Measurements from ENCODE around the gene LSM7.
"Not testable (repeated sequence)": the region's sequence is repeated elsewhere in the genome, so short reads cannot be mapped to it uniquely, and the experiment has no call there.

LSM7 gene

DNA sequence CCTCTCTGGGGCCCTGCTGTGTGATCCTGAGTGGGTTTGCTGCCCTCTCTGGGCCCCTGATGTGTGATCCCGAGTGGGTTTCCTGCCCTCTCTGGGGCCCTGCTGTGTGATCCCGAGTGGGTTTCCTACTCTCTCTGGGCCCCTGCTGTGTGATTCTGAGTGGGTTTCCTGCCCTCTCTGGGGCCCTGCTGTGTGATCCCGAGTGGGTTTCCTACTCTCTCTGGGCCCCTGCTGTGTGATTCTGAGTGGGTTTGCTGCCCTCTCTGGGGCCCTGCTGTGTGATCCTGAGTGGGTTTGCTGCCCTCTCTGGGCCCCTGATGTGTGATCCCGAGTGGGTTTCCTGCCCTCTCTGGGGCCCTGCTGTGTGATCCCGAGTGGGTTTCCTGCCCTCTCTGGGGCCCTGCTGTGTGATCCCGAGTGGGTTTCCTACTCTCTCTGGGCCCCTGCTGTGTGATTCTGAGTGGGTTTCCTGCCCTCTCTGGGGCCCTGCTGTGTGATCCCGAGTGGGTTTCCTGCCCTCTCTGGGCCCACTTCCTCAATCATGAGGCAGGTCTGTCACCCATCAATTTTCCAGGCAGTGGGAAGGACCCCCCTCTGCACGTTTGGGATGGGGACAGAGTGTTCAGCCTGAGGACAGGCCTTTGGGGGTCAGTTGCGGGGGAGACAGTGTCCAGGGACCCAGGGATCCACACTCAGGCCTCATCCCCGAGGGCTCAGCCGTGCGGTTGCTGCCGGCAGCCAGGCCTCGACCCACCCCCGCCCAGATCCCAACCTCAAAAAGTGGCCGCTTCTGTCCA, 46.9 kb downstream of the LSM7 start:
- DNase-seq (ENCODE audit: low spot score); FAIRE-seq: not testable (repeated sequence)

DNA sequence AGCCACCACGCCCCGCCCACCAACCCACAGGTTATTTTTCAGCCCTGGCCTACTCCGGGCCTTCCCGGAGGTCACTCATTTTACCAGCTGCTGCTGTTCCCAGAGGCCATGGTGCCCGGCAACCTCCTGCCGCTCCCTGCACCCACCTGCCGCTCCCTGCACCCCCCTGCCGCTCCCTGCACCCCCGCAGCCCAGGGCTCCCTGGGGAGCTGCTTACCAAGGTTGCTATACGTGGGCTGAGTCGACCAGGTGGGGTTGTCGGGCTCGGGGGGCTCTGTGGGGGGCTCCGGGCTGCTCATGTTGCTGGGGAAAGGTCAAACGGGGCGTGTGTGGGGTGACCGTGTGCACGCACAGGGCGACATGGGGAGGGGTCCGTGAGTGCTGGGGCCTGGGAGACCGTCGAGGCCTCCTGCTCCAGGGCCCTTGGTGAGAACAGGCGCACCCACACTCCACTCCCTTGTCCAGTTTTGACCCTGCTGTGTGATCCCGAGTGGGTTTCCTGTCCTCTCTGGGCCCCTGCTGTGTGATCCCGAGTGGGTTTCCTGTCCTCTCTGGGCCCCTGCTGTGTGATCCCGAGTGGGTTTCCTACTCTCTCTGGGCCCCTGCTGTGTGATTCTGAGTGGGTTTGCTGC, 47.6 kb downstream of the LSM7 start:
- FAIRE-seq, result no peak
- DNase-seq (ENCODE audit: low spot score), result no peak

DNA sequence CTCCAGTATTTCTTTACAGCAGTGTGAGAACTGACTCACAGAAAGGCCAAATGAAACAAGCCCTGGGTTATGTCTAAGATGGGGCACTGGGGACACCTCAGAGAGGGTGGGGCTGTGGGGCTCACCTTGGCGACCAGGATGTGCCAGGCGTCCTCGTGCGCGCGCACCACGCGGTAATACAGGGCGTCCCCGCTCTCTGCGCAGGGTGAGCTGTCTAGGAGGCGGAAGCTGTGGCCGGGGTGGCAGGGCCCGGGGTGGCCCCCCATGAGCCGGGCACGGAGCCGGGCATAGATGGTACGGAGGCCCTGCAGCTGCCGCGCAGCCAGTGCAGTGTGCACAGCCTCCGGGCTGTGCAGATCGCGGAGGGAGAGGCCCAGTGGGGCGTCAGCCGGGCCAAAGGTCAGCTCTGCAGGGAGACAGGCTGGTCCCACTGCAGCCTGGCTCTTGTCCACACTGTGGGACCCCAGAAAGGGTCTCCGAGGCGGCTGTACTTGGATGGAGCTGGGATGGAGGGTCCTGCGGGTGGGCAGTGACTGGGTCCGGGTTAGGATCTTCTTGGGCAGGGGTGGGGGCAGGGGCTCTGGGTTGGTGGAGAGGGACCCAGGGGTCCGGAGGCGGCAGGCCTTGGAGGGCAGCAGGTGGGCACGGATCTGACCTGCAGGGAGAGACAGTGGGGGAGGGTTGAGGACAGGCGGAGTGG, 49.8 kb downstream of the LSM7 start:
- DNase-seq (ENCODE audit: low spot score) (no peak), FAIRE-seq (no peak)

DNA sequence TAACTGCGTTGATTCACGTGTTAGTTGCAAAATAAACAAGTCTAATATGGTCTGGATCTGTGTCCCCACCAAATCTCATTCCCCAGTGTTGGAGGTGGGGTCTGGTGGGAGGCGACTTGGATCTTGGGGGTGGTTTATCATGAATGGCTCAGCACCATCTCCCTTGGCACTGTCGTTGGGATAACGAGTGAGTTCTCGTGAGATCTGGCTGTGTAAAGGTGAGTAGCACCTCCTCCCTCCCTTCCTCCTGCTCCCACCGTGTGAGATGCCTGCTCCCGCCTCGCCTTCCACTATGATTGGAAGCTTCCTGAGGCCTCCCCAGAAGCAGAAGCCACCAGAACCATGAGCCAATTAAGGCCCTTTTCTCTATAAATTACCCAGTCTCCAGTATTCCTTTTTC, 51.2 kb downstream of the LSM7 start:
- DNase-seq (ENCODE audit: low spot score), result no peak
- no peak for FAIRE-seq

DNA sequence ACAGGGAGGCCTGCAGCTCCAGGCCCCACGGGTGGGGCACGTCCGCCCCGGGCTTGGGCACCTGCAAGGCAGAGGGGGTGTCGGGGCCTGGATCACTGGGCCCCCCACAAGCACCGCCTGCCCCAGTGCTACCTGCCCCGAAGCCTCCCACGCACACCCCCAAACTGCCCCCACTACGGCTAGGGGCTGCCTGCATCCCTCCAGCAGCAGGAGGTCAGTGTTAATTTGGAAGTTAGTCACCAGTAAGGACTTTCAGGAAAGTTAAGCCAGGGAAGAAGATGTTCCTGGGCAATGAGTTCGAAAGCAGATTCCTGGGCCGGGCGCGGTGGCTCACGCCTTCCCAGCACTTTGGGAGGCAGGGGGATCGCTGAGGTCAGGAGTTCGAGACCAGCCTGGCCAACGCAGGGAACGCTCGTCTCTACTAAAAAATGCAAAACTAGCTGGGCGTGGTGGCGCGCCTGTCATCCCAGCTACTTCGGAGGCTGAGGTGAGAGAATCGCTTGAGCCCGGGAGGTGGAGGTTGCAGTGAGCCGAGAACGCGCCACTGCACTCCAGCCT, 51.9 kb downstream of the LSM7 start:
- DNase-seq (ENCODE audit: low spot score) (no peak), FAIRE-seq (no peak)

DNA sequence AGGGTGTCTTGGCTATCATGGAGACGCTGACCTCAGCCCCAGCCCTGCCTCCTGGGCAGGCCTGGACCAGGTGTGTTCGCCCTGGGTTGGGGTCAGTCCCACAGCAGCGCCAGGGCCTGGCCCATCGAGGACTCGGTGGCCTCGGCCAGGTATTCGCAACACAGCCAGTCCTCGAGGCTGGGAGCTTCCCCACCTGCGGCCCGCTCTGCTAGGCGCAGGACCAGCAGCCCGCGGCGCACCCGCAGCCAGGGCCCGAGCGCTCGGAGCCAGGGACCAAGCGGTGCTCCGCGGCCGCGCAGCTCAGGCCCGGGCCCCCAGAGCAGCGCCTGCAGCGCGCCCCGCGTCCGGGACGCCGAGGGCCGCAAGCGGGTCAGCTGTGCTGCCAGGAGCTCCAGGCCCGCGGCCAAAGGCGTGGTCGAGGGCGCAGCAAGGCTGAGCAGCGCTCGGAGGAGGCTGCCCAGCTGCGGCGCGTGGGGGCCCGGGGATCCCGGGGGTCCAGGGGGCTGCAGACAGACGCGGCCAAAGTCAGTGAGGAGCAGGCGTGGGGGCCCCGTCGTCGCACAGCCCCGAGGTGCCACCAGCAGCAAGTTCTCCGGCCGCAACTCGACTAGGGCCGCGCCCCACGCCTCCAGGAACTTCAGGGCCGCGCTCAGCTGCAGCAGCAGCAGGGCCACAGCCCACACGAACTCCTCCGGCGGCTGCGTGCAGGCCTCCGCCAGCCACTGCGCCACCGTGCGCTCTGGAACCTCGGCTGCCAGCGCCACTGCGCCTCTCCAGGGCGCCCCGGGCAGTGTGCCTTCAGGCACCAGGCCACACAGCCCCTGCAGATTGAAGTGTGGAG, 52.6 kb downstream of the LSM7 start:
- FAIRE-seq (no peak), DNase-seq (ENCODE audit: low spot score) (no peak)

DNA sequence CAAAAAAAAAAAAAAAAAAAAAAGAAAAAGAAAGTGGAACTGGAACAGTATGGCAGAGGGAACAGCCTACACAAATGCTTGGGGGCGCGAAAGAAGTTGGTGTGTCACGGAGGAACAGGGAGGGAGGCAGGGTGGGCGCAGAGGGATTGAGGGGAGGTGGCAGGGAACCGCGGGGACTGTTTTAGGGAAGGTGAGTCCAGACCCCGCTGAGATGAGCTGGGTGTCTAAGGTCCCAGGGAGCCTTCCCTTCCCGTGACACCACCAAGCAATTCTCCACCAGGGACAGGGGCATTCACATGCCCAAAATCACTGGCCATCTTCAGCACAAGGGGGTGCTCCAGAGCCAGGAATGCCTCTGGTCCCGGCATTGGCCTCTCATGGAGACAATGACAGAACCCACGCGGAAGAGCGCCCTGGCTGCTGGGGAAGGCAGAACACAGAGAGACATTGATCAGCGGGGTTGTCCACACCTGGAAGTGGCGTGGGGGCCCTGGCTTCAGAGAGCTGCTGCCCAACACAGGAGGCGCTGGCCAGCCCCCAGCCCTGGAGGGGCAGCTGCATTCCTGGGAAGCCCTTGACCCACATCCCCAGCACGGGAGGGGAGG, 53.4 kb downstream of the LSM7 start:
- DNase-seq (ENCODE audit: low spot score) (peak; percentile 44), FAIRE-seq (no peak)

DNA sequence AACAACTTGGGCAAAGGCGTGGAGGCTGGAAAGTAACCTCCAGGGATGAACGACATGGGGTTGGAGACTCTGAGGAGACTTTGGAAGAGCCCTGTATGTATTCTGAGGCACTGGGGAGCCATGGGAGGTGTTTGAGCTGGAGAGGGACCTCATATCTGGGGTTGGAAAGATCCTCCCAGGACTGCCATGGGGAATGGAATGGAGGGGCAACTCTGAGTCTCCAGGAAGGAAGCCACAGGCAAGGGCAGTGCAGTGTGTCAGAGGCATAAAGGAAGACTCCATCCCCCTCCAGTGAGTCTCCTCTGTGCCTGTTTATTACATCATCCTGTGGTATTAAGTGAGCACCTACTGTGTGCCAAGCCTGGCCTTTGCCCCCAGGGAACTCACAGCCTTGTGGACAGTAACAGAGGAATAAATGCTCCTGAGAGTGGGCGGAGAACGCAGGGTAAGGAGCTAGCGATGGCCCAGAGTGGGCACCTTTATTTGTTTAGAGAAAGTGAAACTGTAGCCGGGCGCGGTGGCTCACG, 54.1 kb downstream of the LSM7 start:
- FAIRE-seq (no peak), DNase-seq (ENCODE audit: low spot score) (peak; percentile 26)

DNA sequence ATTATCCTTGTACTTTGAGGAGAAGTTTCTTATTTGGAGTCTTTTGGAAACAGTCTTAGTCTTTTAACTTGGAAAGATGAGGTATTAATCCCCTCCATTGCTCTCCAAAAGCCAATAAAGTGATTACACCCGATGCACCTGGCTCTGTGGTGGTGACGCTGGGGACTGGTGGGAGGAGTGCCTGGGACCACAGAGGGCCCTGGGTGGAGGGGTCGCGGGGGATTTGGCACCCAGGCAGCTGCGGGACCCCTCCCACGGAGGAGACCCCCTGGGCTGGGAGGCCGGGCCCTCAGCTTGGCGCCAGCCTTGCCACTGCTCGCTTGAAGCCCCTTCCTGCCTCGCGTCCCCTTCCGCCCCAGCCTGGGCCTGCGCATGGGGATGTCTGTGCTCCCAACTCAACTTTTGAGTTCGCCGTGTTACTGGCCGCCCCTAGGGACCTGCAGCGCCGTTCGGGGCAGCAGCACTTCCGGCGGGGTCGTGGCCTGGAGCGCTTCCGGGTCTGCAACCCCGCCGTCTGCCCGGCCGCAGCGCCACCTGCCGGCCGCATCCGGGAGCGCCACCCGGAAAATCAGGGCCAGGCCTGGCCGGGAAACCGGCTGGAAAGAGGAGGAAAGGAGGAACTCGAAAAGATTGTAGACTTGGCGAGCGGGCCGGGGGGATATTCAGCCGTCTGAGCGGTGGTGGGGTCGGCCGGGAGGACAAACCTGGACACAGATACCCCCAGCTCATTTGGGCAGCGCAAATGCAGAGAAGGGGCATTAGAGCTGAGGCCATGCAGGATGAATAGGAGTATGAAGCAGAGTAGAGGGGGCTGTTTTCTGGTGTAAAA, 54.8 kb downstream of the LSM7 start:
- DNase-seq (ENCODE audit: low spot score) (peak; percentile 56), FAIRE-seq (no peak)

Data from RCC 7860 (cell line).